ENCODE measurements around the gene SPRING1.
A peak's percentile ranks its signal among the peaks of the same experiment; 100 is the strongest.

Gene SPRING1

DNA sequence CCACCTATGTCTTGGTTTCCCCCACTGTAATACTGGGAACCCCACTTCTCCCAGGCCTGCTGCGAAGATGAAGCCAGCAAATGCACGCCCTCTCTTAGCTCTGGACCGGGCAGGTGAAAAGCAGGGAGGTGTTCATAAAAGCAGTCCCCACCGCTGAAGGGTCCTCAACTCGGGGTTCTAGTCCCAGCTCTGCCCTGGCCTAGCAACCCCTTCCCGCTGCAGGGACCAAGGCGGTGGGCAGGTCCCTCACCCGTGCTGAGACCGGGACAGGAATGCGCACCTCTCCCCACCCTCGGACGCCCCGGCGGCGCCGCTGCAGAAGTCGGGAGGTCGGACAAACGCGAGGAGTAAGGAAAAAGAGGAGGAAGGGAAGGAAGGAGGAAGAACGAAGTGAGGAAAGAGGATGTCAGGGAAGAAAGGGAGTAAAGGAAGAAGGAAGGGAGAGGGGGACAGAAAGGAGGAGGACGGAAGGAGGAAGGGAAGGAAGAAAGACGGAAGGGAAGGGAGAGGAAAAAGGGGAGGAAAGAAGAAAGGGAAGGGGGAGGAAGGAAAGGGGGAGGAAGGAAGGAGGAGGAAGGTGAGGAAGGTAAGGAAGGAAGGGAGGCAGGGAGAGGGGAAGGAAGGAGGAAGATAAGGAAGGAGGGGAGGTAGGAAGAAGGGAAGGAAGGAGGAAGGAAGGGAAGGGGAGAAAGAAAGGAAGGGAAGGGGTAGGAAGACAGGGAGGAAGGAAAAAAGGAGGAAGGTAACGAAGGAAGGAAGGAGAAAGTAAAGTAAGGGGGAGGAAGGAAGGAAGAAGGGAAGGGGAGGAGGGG lies 701 bp downstream of the SPRING1 start:
- Histone ChIP-seq H3K4me2 (ENCODE audit: low read length) (peak overlapping the region; percentile 94), H3K27me3 (ENCODE audit: control insufficient read depth, insufficient read depth, low read length) (no peaks in the 10 kb centered on the region), H3K9ac (ENCODE audit: low read depth, low read length) (peak overlapping the region; percentile 91), H3K36me3 (ENCODE audit: insufficient read depth, low read length) (peaks cover 18% of the 10 kb centered on the region), H3K4me1 (ENCODE audit: control insufficient read depth, insufficient read depth, low read length) (peaks cover 11% of the 10 kb centered on the region), H3K4me3 (ENCODE audit: low read length) (peak overlapping the region; percentile 88), H3K9me3 (replicated peaks; ENCODE audit: low read length) (no peaks in the 10 kb centered on the region)

GRCh38 chr12:116735951-116736599 lies 1.8 kb downstream of the SPRING1 start:
- H3K4me3 ChIP-seq (ENCODE audit: low read length): peak overlapping the region; percentile 88

DNA sequence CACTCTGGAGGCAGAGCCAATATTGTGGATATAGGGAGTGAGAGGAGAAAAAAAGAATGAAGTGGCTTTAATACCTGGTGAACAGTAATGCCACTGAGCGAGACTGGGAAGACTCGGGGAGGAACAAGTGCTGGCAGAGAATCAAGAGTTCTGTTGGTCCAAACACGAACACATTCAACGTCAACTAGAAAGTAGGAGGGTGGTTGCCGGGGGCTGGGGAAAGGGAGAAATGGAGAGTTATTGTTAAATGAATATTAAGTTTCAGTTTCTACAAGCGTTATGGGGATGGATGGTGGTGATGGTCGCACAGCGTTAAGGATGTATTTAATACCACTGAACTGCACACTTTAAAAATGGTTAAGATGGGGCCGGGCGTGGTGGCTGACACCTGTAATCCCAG lies 2.8 kb downstream of the SPRING1 start:
- Histone ChIP-seq H3K4me3 (ENCODE audit: low read length) (no peak overlapping the region), H3K4me2 (ENCODE audit: low read length) (no peak overlapping the region), H3K27me3 (ENCODE audit: control insufficient read depth, insufficient read depth, low read length) (no peaks in the 10 kb centered on the region), H3K9ac (ENCODE audit: low read depth, low read length) (no peak overlapping the region), H3K9me3 (replicated peaks; ENCODE audit: low read length) (no peaks in the 10 kb centered on the region), H3K4me1 (ENCODE audit: control insufficient read depth, insufficient read depth, low read length) (peaks cover 11% of the 10 kb centered on the region), H3K36me3 (ENCODE audit: insufficient read depth, low read length) (peaks cover 18% of the 10 kb centered on the region)

More at GRCh38 chr12:116735951-116736599, 1.8 kb downstream of the SPRING1 start:
- Histone ChIP-seq H3K36me3 (ENCODE audit: insufficient read depth, low read length) (peaks cover 18% of the 10 kb centered on the region), H3K9me3 (replicated peaks; ENCODE audit: low read length) (no peaks in the 10 kb centered on the region), H3K27me3 (ENCODE audit: control insufficient read depth, insufficient read depth, low read length) (no peaks in the 10 kb centered on the region), H3K4me2 (ENCODE audit: low read length) (peak overlapping the region; percentile 94), H3K9ac (ENCODE audit: low read depth, low read length) (peak overlapping the region; percentile 91), H3K4me1 (ENCODE audit: control insufficient read depth, insufficient read depth, low read length) (peaks cover 11% of the 10 kb centered on the region)

DNA sequence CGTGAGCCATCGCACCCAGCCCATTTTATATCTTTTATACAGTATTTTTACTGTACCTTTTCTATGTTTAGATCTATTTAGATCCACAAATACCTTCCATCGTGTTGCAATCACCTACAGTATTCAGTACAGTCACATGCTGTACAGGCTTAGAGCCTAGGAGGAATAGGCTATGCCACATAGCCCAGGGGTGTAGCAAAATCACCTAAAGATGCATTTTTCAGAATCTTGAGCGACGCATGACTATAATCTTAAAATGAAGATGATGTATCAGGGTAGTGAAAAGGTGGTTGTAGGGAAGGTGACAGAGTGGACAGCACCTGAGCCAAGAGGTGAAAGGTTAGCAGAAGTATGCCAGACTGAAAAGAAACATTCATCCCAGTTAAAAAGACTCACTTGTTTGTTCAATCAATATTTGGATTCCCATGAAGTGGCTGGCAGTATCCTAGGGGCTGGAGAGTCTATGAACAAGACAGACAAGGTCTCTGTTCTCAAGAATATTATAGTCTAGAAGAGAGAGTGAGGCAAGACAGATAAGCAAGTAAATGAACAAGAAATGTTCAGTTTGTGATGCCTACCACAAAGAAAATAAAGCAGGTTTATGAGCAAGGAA lies 3.6 kb downstream of the SPRING1 start:
- no peak overlapping the region for H3K4me3 ChIP-seq (ENCODE audit: low read length)
- H3K4me2 ChIP-seq (ENCODE audit: low read length): no peak overlapping the region
- no peaks in the 10 kb centered on the region for H3K9me3 ChIP-seq (replicated peaks; ENCODE audit: low read length)
- no peaks in the 10 kb centered on the region for H3K27me3 ChIP-seq (ENCODE audit: control insufficient read depth, insufficient read depth, low read length)
- no peak overlapping the region for H3K9ac ChIP-seq (ENCODE audit: low read depth, low read length)
- H3K36me3 ChIP-seq (ENCODE audit: insufficient read depth, low read length): peaks cover 18% of the 10 kb centered on the region
- H3K4me1 ChIP-seq (ENCODE audit: control insufficient read depth, insufficient read depth, low read length): peaks cover 11% of the 10 kb centered on the region

- peaks cover 18% of the 10 kb centered on the region for H3K36me3 ChIP-seq (ENCODE audit: insufficient read depth, low read length)
- H3K4me1 ChIP-seq (ENCODE audit: control insufficient read depth, insufficient read depth, low read length): peaks cover 7% of the 10 kb centered on the region
- no peak overlapping the region for H3K9ac ChIP-seq (ENCODE audit: low read depth, low read length)
- H3K9me3 ChIP-seq (replicated peaks; ENCODE audit: low read length): no peaks in the 10 kb centered on the region
- H3K27me3 ChIP-seq (ENCODE audit: control insufficient read depth, insufficient read depth, low read length): no peaks in the 10 kb centered on the region
- H3K4me2 ChIP-seq (ENCODE audit: low read length): no peak overlapping the region
- H3K4me3 ChIP-seq (ENCODE audit: low read length): no peak overlapping the region
Measured at GRCh38 chr12:116731801-116732200, 6.1 kb downstream of the SPRING1 start.

- Histone ChIP-seq H3K9me3 (replicated peaks; ENCODE audit: low read length) (no peaks in the 10 kb centered on the region), H3K9ac (ENCODE audit: low read depth, low read length) (no peak overlapping the region), H3K36me3 (ENCODE audit: insufficient read depth, low read length) (peaks cover 4% of the 10 kb centered on the region), H3K4me2 (ENCODE audit: low read length) (no peak overlapping the region), H3K4me1 (ENCODE audit: control insufficient read depth, insufficient read depth, low read length) (no peaks in the 10 kb centered on the region), H3K4me3 (ENCODE audit: low read length) (no peak overlapping the region), H3K27me3 (ENCODE audit: control insufficient read depth, insufficient read depth, low read length) (no peaks in the 10 kb centered on the region)
Measured at GRCh38 chr12:116727891-116728290, 10.0 kb downstream of the SPRING1 start.

GRCh38 chr12:116727261-116727660 lies 10.6 kb downstream of the SPRING1 start:
- Histone ChIP-seq H3K9ac (ENCODE audit: low read depth, low read length) (no peak overlapping the region), H3K27me3 (ENCODE audit: control insufficient read depth, insufficient read depth, low read length) (no peaks in the 10 kb centered on the region), H3K4me2 (ENCODE audit: low read length) (no peak overlapping the region), H3K4me1 (ENCODE audit: control insufficient read depth, insufficient read depth, low read length) (no peaks in the 10 kb centered on the region), H3K9me3 (replicated peaks; ENCODE audit: low read length) (no peaks in the 10 kb centered on the region), H3K36me3 (ENCODE audit: insufficient read depth, low read length) (peaks cover 6% of the 10 kb centered on the region), H3K4me3 (ENCODE audit: low read length) (no peak overlapping the region)

GRCh38 chr12:116726694-116727093 lies 11.2 kb downstream of the SPRING1 start:
- H3K4me2 ChIP-seq (ENCODE audit: low read length): no peak overlapping the region
- no peak overlapping the region for H3K4me3 ChIP-seq (ENCODE audit: low read length)
- peaks cover 7% of the 10 kb centered on the region for H3K36me3 ChIP-seq (ENCODE audit: insufficient read depth, low read length)
- H3K9me3 ChIP-seq (replicated peaks; ENCODE audit: low read length): no peaks in the 10 kb centered on the region
- H3K27me3 ChIP-seq (ENCODE audit: control insufficient read depth, insufficient read depth, low read length): no peaks in the 10 kb centered on the region
- H3K9ac ChIP-seq (ENCODE audit: low read depth, low read length): no peak overlapping the region
- H3K4me1 ChIP-seq (ENCODE audit: control insufficient read depth, insufficient read depth, low read length): no peaks in the 10 kb centered on the region

- Histone ChIP-seq H3K4me2 (ENCODE audit: low read length) (no peak overlapping the region), H3K9me3 (replicated peaks; ENCODE audit: low read length) (no peaks in the 10 kb centered on the region), H3K4me1 (ENCODE audit: control insufficient read depth, insufficient read depth, low read length) (peaks cover 23% of the 10 kb centered on the region), H3K36me3 (ENCODE audit: insufficient read depth, low read length) (peaks cover 30% of the 10 kb centered on the region), H3K9ac (ENCODE audit: low read depth, low read length) (no peak overlapping the region), H3K4me3 (ENCODE audit: low read length) (no peak overlapping the region), H3K27me3 (ENCODE audit: control insufficient read depth, insufficient read depth, low read length) (no peaks in the 10 kb centered on the region)
Measured at GRCh38 chr12:116722245-116722644, 15.6 kb downstream of the SPRING1 start.

GRCh38 chr12:116719731-116720528 lies 17.9 kb downstream of the SPRING1 start:
- H3K4me3 ChIP-seq (ENCODE audit: low read length): no peak overlapping the region
- H3K9me3 ChIP-seq (replicated peaks; ENCODE audit: low read length): no peaks in the 10 kb centered on the region
- no peak overlapping the region for H3K4me2 ChIP-seq (ENCODE audit: low read length)
- no peaks in the 10 kb centered on the region for H3K27me3 ChIP-seq (ENCODE audit: control insufficient read depth, insufficient read depth, low read length)
- H3K36me3 ChIP-seq (ENCODE audit: insufficient read depth, low read length): peaks cover 51% of the 10 kb centered on the region
- peaks cover 25% of the 10 kb centered on the region for H3K4me1 ChIP-seq (ENCODE audit: control insufficient read depth, insufficient read depth, low read length)
- H3K9ac ChIP-seq (ENCODE audit: low read depth, low read length): no peak overlapping the region
